IMR-90 (cell line): ENCODE measurements around the gene PAWR.
A peak's percentile ranks its signal among the peaks of the same experiment; 100 is the strongest.

Source experiments
- BHLHE40 ChIP-seq: fragments of 150-350 bp; IDR thresholded peaks from 2 replicates; pipeline ENCODE4 v1.6.1; 2016; ENCODE audit warnings: mild to moderate bottlenecking, low read depth, low read length
- CEBPB ChIP-seq: IDR thresholded peaks from 2 replicates; pipeline ENCODE4 v1.6.1; 2012; ENCODE audit warnings: low read depth, low read length, improper control_type of control experiment
- CHD1 ChIP-seq: IDR thresholded peaks from 2 replicates; pipeline ENCODE4 v1.6.1; 2012; ENCODE audit warnings: low read depth, low read length, improper control_type of control experiment
- FOS ChIP-seq: fragments of 150-350 bp; IDR thresholded peaks from 2 replicates; pipeline ENCODE4 v1.6.1; 2016; ENCODE audit warnings: low read depth, low read length
- MAFK ChIP-seq: IDR thresholded peaks from 2 replicates; pipeline ENCODE4 v1.6.1; 2012; ENCODE audit warnings: low read depth, low read length, improper control_type of control experiment
- MXI1 ChIP-seq: IDR thresholded peaks from 2 replicates; pipeline ENCODE4 v1.6.1; 2012; ENCODE audit warnings: low read depth, mild to moderate bottlenecking, low read length, moderate library complexity, borderline replicate concordance
- POLR2A ChIP-seq: IDR thresholded peaks from 2 replicates; pipeline ENCODE4 v1.6.1; 2012; ENCODE audit warnings: mild to moderate bottlenecking, low read depth, low read length
- RAD21 ChIP-seq: IDR thresholded peaks from 2 replicates; pipeline ENCODE4 v1.6.1; 2012; ENCODE audit warnings: low read length, improper control_type of control experiment
- RCOR1 ChIP-seq: IDR thresholded peaks from 2 replicates; pipeline ENCODE4 v1.6.1; 2012; ENCODE audit warnings: mild to moderate bottlenecking, low read length, improper control_type of control experiment; ENCODE audit not compliant: insufficient replicate concordance
- RFX5 ChIP-seq: IDR thresholded peaks from 2 replicates; pipeline ENCODE4 v1.8.0; 2012; ENCODE audit warnings: low read depth, mild to moderate bottlenecking, low read length, moderate library complexity
- SMC3 ChIP-seq: fragments of 150-350 bp; IDR thresholded peaks from 2 replicates; pipeline ENCODE4 v1.6.1; 2016; ENCODE audit warnings: low read depth, mild to moderate bottlenecking, antibody characterized with exemption, low read length, moderate library complexity
- TF ChIP-seq, protein P1 (sequence below): conservative IDR thresholded peaks from 2 replicates; pipeline ENCODE4 v1.5.1; 2012; ENCODE audit warnings: mild to moderate bottlenecking, low read depth, low read length, improper control_type of control experiment
- TF ChIP-seq, protein P2 (sequence below): fragments of 150-350 bp; IDR thresholded peaks from 2 replicates; pipeline ENCODE4 v1.6.1; 2016; ENCODE audit warnings: low read depth, mild to moderate bottlenecking, low read length, moderate library complexity, borderline replicate concordance
- TF ChIP-seq, protein P3 (sequence below): fragments of 150-350 bp; IDR thresholded peaks from 2 replicates; pipeline ENCODE4 v1.6.1; 2017; ENCODE audit warnings: mild to moderate bottlenecking, antibody characterized with exemption, low read length, low read depth

DNA sequence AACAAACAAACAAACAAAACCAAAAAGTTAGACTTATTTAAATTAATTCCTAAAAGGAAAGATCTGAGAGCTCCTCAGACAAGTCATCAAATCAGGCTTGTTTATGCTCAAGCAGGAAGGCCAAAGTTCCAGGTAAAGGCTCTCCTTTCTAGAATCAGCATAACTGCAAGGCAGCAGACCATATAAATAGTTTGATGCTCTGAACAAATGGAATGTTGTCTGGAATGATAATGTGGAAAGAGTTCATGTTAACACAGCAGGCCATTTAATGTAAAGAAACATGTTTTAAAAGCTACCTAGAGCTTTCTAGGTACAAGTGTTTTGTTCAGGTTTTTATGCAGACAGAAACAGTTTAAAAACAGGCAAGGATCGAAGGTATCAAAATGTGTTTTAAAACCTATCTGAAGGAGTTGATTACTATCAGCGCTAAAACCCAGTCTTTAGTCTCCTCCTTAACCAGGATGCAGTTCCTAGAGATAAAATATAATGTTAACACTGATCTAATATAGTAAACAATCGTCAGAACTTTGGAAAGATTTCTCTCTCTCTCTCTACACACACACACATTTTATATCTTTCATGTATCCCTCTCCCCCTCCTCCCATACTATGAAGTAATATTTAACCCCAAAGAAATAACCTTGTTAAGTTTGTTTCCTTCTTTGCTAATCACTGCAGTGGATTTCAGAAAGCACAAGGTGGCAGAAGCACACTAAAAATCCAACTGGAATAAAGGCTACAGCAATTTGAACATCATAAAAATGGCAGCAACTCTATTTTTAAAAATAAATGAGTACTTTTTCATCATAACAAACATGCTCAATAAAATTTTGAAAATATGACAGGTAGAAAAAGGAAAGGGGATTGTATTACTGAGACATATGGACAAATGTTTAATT is 135.5 kb downstream of the PAWR start:
- peak; percentile 87 for TF ChIP-seq RAD21
- TF ChIP-seq, protein P1, sequence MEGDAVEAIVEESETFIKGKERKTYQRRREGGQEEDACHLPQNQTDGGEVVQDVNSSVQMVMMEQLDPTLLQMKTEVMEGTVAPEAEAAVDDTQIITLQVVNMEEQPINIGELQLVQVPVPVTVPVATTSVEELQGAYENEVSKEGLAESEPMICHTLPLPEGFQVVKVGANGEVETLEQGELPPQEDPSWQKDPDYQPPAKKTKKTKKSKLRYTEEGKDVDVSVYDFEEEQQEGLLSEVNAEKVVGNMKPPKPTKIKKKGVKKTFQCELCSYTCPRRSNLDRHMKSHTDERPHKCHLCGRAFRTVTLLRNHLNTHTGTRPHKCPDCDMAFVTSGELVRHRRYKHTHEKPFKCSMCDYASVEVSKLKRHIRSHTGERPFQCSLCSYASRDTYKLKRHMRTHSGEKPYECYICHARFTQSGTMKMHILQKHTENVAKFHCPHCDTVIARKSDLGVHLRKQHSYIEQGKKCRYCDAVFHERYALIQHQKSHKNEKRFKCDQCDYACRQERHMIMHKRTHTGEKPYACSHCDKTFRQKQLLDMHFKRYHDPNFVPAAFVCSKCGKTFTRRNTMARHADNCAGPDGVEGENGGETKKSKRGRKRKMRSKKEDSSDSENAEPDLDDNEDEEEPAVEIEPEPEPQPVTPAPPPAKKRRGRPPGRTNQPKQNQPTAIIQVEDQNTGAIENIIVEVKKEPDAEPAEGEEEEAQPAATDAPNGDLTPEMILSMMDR, result peak; percentile 89
- TF ChIP-seq, protein P2, sequence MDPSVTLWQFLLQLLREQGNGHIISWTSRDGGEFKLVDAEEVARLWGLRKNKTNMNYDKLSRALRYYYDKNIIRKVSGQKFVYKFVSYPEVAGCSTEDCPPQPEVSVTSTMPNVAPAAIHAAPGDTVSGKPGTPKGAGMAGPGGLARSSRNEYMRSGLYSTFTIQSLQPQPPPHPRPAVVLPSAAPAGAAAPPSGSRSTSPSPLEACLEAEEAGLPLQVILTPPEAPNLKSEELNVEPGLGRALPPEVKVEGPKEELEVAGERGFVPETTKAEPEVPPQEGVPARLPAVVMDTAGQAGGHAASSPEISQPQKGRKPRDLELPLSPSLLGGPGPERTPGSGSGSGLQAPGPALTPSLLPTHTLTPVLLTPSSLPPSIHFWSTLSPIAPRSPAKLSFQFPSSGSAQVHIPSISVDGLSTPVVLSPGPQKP, result no peak
- TF ChIP-seq BHLHE40, result no peak
- no peak for TF ChIP-seq RCOR1
- TF ChIP-seq, protein P3, sequence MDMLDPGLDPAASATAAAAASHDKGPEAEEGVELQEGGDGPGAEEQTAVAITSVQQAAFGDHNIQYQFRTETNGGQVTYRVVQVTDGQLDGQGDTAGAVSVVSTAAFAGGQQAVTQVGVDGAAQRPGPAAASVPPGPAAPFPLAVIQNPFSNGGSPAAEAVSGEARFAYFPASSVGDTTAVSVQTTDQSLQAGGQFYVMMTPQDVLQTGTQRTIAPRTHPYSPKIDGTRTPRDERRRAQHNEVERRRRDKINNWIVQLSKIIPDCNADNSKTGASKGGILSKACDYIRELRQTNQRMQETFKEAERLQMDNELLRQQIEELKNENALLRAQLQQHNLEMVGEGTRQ, result no peak
- no peak for TF ChIP-seq MAFK
- TF ChIP-seq POLR2A, result no peak; the same call in 1 of the 2 replicates
- no peak for TF ChIP-seq MXI1
- TF ChIP-seq SMC3, result peak; percentile 82
- no peak for TF ChIP-seq RFX5
- no peak for TF ChIP-seq FOS
- TF ChIP-seq CHD1, result no peak
- peak; percentile 39; the same call in 1 of the 2 replicates for TF ChIP-seq CEBPB
